HEK293T (cell line): ENCODE measurements around the gene LAMA3.

ENCODE experiments used
- CTCF ChIA-PET: fragments of 350-600 bp; formaldehyde crosslinking; extraction: SDS; loops from one replicate; lab custom pipeline; 2021; ENCODE audit warnings: antibody characterized with exemption, inconsistent platforms; lab: Yijun Ruan, JAX
- POLR2A ChIA-PET: fragments of 350-600 bp; formaldehyde crosslinking; extraction: SDS; loops from one replicate; lab custom pipeline; 2020; ENCODE audit warnings: antibody characterized with exemption, inconsistent platforms; lab: Yijun Ruan, JAX
- DNase-seq: peaks from one replicate; pipeline ENCODE4 v3.0.0; 2012; ENCODE audit warnings: mixed read lengths; ENCODE audit errors: extremely low spot score
- ARNT ChIP-seq: fragments of 450-650 bp; IDR thresholded peaks from 2 replicates; pipeline ENCODE4 v1.6.1; 2017; ENCODE audit warnings: mild to moderate bottlenecking
- BHLHE40 ChIP-seq: fragments of 450-650 bp; IDR thresholded peaks from 2 replicates; pipeline ENCODE4 v1.6.1; 2016; ENCODE audit warnings: mild to moderate bottlenecking, moderate library complexity, borderline replicate concordance
- CTBP1 ChIP-seq: fragments of 450-650 bp; IDR thresholded peaks from 2 replicates; pipeline ENCODE4 v1.6.1; 2016; ENCODE audit warnings: borderline replicate concordance
- ELF4 ChIP-seq: fragments of 450-650 bp; IDR thresholded peaks from 2 replicates; pipeline ENCODE4 v1.6.1; 2017; ENCODE audit warnings: antibody characterized with exemption
- FOXA1 ChIP-seq: fragments of 450-650 bp; IDR thresholded peaks from 2 replicates; pipeline ENCODE4 v1.6.1; 2016; ENCODE audit warnings: mild to moderate bottlenecking
- FOXK2 ChIP-seq: fragments of 450-650 bp; IDR thresholded peaks from 2 replicates; pipeline ENCODE4 v1.6.1; 2016; ENCODE audit warnings: mild to moderate bottlenecking
- FOXM1 ChIP-seq: fragments of 450-650 bp; IDR thresholded peaks from 2 replicates; pipeline ENCODE4 v1.6.1; 2017; ENCODE audit warnings: mild to moderate bottlenecking, borderline replicate concordance
- HDGF ChIP-seq: fragments of 450-650 bp; IDR thresholded peaks from 2 replicates; pipeline ENCODE4 v1.6.1; 2017; ENCODE audit warnings: antibody characterized with exemption, borderline replicate concordance
- L3MBTL2 ChIP-seq: fragments of 450-650 bp; conservative IDR thresholded peaks from 2 replicates; pipeline ENCODE4 v1.6.1; 2016; ENCODE audit warnings: mild to moderate bottlenecking
- LEF1 ChIP-seq: fragments of 450-650 bp; IDR thresholded peaks from 2 replicates; pipeline ENCODE4 v1.6.1; 2017; ENCODE audit warnings: mild to moderate bottlenecking, borderline replicate concordance
- NFRKB ChIP-seq: fragments of 450-650 bp; IDR thresholded peaks from 2 replicates; pipeline ENCODE4 v1.6.1; 2016; ENCODE audit warnings: mild to moderate bottlenecking, moderate library complexity
- SP1 ChIP-seq: fragments of 450-650 bp; IDR thresholded peaks from 2 replicates; pipeline ENCODE4 v1.6.1; 2017
- SUZ12 ChIP-seq: fragments of 450-650 bp; IDR thresholded peaks from 2 replicates; pipeline ENCODE4 v1.6.1; 2016; ENCODE audit warnings: mild to moderate bottlenecking
- TARDBP ChIP-seq: fragments of 450-650 bp; IDR thresholded peaks from 2 replicates; pipeline ENCODE4 v1.6.1; 2016
- ZNF384 ChIP-seq: fragments of 450-650 bp; IDR thresholded peaks from 2 replicates; pipeline ENCODE4 v1.6.1; 2016
- TF ChIP-seq, protein P1 (sequence below): fragments of 450-650 bp; IDR thresholded peaks from 2 replicates; pipeline ENCODE4 v1.6.1; 2016

Gene LAMA3

DNA sequence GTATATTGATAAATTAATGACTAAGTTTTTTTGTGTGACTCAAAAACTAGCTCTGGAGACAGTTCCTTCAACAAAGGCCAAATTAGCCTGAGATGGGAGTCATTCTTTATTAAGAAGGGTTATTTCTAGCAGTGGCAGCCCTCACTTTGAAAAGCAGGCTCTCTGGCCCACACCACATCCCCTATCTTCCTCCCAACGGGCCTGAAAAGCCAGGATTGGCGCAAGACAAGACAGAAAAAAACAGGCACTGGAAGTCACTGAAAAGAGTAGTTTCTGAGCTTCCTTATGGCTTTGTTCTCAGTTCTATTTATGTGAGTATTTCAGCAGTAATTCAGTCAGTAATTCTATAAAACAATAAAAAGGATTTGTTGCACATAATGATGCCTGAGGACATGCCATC, 149.0 kb downstream of the LAMA3 start:
- POLR2A ChIA-PET: no interaction called here
- TF ChIP-seq ELF4 (no peak), BHLHE40 (no peak), SP1 (no peak), NFRKB (no peak), FOXM1 (no peak), FOXA1 (no peak), ZNF384 (no peak), HDGF (no peak)
- TF ChIP-seq, protein P1, sequence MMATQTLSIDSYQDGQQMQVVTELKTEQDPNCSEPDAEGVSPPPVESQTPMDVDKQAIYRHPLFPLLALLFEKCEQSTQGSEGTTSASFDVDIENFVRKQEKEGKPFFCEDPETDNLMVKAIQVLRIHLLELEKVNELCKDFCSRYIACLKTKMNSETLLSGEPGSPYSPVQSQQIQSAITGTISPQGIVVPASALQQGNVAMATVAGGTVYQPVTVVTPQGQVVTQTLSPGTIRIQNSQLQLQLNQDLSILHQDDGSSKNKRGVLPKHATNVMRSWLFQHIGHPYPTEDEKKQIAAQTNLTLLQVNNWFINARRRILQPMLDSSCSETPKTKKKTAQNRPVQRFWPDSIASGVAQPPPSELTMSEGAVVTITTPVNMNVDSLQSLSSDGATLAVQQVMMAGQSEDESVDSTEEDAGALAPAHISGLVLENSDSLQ: no peak
- DNase-seq: no peak
- CTCF ChIA-PET: interaction anchor here (0.9 kb wide), 1 partner anchor 106 kb away, joined by 3 read pairs; no protein-coding TSS in a partner anchor

DNA sequence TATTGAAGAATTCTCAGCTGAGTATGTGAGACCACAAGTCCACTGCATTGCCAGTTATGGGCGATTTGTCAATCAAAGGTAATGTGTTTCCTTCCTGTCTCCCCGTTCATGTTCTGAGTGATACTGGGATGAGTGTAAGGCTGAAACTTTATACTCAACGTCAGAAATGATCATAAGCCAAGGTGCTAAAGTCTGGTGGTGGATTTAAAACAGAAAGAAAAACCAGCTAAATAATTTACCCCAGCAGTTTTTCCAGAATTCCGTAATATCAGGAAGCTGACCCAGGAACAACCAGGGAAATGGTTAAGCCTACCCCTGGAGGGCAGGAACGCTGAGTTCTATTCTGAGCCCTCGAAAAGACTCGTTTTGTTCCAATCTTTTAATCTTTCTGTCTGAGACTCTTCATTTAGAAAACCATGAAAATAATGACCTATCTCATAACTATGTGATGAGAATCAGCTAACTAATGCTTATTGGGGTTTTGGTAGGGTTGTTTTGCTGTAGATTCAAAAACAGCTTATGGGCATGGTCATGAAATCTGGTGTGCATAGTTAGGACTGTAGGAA, 149.6 kb downstream of the LAMA3 start:
- POLR2A ChIA-PET: no interaction called here
- no peak for DNase-seq
- no peak for TF ChIP-seq SUZ12
- TF ChIP-seq ARNT: no peak
- no peak for TF ChIP-seq NFRKB
- no peak for TF ChIP-seq FOXK2
- no peak for TF ChIP-seq SP1
- no peak for TF ChIP-seq FOXM1
- TF ChIP-seq ZNF384: no peak
- TF ChIP-seq BHLHE40: no peak
- TF ChIP-seq LEF1: no peak
- TF ChIP-seq HDGF: no peak
- TF ChIP-seq, protein P1: no peak
- TF ChIP-seq L3MBTL2: no peak
- no peak for TF ChIP-seq ELF4
- CTCF ChIA-PET: interaction anchor here (0.9 kb wide), 1 partner anchor 106 kb away, joined by 3 read pairs; no protein-coding TSS in a partner anchor

DNA sequence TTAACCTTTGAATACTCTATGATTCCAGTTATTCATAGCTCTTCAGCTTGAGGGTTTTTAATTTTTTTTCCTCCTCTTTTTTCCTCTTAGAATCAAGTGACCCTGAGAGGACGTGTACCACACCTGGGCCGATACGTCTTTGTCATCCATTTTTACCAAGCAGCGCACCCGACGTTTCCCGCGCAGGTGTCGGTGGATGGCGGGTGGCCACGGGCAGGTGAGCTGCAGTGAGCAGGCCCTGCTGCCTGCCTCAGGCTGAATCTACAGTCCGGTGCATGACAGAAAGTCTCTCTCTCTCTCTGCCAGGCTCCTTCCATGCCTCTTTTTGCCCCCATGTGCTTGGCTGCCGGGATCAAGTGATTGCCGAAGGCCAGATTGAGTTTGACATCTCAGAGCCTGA, 153.1 kb downstream of the LAMA3 start:
- TF ChIP-seq SP1 (no peak), HDGF (no peak), CTBP1 (no peak), FOXM1 (no peak), FOXK2 (no peak), SUZ12 (no peak), ARNT (no peak), NFRKB (no peak), L3MBTL2 (no peak), ELF4 (no peak), FOXA1 (no peak)
- TF ChIP-seq, protein P1: no peak
- DNase-seq: no peak
- ChIA-PET POLR2A (no interaction called here), CTCF (no interaction called here)

DNA sequence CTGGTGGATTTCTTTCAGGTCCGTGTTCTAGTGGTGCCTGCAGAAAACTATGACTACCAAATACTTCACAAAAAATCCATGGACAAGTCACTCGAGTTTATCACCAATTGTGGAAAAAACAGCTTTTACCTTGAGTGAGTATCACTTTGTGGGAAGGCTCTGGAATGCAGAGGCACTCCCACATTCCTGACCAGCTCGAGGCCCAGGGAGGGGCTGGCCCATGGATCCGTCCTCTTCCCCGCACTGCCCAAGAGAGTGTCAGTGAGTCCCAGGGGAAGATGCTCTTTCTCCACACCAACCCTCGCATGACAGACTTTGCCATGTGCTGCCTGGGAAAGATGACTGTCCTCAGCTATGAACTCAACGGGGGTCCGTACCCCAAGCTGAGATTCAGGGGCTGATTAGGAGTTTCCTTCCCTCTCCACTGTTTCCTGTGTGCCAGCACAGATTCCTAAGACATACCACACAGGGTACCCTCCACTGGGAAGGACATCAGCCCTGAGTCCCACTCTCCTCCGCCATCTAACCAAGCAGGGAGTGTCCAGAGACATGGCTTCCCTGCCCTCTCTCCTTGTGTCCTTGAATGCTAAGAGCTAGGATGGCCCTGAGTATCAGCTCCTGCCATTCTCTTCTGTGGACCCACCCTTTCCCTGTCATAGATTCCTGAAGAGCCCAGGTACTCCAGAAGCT, 155.9 kb downstream of the LAMA3 start:
- CTCF ChIA-PET: no interaction called here
- no peak for DNase-seq
- TF ChIP-seq, protein P1: no peak
- TF ChIP-seq ZNF384 (no peak), HDGF (no peak), CTBP1 (no peak), FOXM1 (no peak), ELF4 (no peak), L3MBTL2 (no peak), SUZ12 (no peak), LEF1 (no peak), TARDBP (no peak), BHLHE40 (no peak), ARNT (no peak), FOXA1 (no peak), FOXK2 (no peak)
- POLR2A ChIA-PET: no interaction called here

DNA sequence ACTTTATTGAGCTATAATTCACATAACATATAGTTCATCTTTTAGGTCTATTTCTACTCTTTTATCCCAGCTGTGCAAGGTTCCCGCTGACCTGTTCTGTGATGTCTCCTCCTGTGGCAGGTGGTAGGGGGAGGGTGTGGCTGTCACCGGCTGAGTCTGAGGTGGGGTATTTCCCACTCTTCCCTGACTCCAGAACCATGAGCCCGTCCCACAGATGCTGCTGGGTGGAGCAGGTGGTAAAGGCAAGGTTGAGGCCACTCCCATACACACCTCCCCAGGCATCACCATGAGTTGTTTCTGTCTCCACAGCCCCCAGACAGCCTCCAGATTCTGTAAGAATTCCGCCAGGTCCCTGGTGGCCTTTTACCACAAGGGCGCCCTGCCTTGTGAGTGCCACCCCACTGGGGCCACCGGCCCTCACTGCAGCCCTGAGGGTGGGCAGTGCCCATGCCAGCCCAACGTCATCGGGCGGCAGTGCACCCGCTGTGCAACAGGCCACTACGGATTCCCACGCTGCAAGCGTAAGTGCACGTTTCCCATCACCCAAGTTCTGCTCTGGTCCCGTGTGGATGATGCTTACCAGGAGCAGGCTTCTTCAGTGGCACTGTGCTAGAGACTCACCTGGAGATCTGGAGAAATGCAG, 156.9 kb downstream of the LAMA3 start:
- POLR2A ChIA-PET: no interaction called here

More for the DNA sequence above, 156.9 kb downstream of the LAMA3 start:
- DNase-seq: no peak
- CTCF ChIA-PET: no interaction called here
- TF ChIP-seq HDGF (no peak), FOXM1 (no peak), ARNT (no peak), ZNF384 (no peak), CTBP1 (no peak), LEF1 (no peak), SUZ12 (no peak), BHLHE40 (no peak), TARDBP (no peak), SP1 (no peak), FOXK2 (no peak), L3MBTL2 (no peak), ELF4 (no peak)
- TF ChIP-seq, protein P1: no peak
